ENCODE data around the gene MAGEA11. TPM values are rescaled to one million over a fixed set of nuclear protein-coding genes. Genes with fewer than 3 reads are reported as not detected.
"Not testable (repeated sequence)": the region's sequence is repeated elsewhere in the genome, so short reads cannot be mapped to it uniquely, and the experiment has no call there.

Gene MAGEA11
- polyA plus RNA-seq, 1 experiment = not detected

DNA sequence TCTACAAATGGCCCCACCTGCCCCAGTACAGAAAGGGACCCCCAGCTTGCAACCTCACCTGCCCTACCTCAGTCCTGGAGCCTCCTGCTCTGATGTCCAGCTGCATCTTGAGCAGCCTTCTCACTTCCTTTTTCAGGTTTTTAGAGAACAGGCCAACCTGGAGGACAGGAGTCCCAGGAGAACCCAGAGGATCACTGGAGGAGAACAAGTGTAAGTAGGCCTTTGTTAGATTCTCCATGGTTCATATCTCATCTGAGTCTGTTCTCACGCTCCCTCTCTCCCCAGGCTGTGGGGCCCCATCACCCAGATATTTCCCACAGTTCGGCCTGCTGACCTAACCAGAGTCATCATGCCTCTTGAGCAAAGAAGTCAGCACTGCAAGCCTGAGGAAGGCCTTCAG, 3.6 kb downstream of the MAGEA11 start:
- Histone ChIP-seq H3K4me3 (ENCODE audit: low read depth, low read length) (no peak overlapping the region), H3K36me3 (ENCODE audit: control insufficient read depth, insufficient read depth, low read length) (no peaks in the 10 kb centered on the region), H3K27me3 (ENCODE audit: control insufficient read depth, insufficient read depth, low read length) (no peaks in the 10 kb centered on the region; the same call in 1 of the 2 replicates)
- CTCF ChIA-PET = no interaction called here
- TF ChIP-seq, protein P1, sequence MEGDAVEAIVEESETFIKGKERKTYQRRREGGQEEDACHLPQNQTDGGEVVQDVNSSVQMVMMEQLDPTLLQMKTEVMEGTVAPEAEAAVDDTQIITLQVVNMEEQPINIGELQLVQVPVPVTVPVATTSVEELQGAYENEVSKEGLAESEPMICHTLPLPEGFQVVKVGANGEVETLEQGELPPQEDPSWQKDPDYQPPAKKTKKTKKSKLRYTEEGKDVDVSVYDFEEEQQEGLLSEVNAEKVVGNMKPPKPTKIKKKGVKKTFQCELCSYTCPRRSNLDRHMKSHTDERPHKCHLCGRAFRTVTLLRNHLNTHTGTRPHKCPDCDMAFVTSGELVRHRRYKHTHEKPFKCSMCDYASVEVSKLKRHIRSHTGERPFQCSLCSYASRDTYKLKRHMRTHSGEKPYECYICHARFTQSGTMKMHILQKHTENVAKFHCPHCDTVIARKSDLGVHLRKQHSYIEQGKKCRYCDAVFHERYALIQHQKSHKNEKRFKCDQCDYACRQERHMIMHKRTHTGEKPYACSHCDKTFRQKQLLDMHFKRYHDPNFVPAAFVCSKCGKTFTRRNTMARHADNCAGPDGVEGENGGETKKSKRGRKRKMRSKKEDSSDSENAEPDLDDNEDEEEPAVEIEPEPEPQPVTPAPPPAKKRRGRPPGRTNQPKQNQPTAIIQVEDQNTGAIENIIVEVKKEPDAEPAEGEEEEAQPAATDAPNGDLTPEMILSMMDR (IDR thresholded peaks at IDR 0.05; ENCODE audit: insufficient read depth, low read depth, low read length) = no peak
- no peak for DNase-seq (ENCODE audit: low read depth)
- POLR2A ChIA-PET = no interaction called here

DNA sequence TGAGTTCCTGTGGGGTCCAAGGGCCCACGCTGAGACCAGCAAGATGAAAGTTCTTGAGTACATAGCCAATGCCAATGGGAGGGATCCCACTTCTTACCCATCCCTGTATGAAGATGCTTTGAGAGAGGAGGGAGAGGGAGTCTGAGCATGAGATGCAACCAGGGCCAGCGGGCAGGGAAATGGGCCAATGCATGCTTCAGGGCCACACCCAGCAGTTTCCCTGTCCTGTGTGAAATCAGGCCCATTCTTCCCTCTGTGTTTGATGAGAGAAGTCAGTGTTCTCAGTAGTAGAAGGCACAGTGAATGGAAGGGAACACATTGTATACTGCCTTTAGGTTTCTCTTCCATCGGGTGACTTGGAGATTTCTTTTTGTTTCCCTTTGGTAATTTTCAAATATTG, 4.8 kb downstream of the MAGEA11 start:
- POLR2A ChIA-PET = no interaction called here
- Histone ChIP-seq H3K4me3 (ENCODE audit: low read depth, low read length) (no peak overlapping the region), H3K36me3 (ENCODE audit: control insufficient read depth, insufficient read depth, low read length) (no peaks in the 10 kb centered on the region), H3K27me3 (ENCODE audit: control insufficient read depth, insufficient read depth, low read length) (no peaks in the 10 kb centered on the region; the same call in 1 of the 2 replicates)
- no peak for DNase-seq (ENCODE audit: low read depth)
- CTCF ChIA-PET = no interaction called here
- TF ChIP-seq, protein P1 (IDR thresholded peaks at IDR 0.05; ENCODE audit: insufficient read depth, low read depth, low read length) = no peak

DNA sequence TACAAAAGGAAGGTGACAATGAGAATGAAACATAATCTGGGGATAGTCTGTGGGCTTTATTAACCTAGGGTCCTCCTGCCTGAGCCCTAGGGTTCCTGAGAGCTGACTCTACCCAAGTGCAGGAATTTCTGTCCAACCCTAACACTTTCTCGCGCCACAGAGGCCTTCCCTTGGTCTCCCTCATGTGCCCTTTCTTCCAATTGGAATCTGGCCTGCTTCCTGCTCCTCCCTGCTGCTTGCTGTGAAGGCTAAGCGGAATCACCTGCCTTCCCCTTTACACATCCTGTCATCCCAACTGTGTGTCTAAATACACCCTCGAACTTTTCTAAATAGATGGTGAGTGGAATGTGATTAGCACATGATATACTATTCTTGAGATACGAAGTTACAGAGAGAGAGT, 5.9 kb downstream of the MAGEA11 start:
- DNase-seq (ENCODE audit: low read depth) = no peak
- no peaks in the 10 kb centered on the region for H3K36me3 ChIP-seq (ENCODE audit: control insufficient read depth, insufficient read depth, low read length)
- no peak overlapping the region for H3K4me3 ChIP-seq (ENCODE audit: low read depth, low read length)
- TF ChIP-seq, protein P1 (IDR thresholded peaks at IDR 0.05; ENCODE audit: insufficient read depth, low read depth, low read length) = no peak
- CTCF ChIA-PET = no interaction called here
- POLR2A ChIA-PET = no interaction called here
- no peaks in the 10 kb centered on the region; the same call in 1 of the 2 replicates for H3K27me3 ChIP-seq (ENCODE audit: control insufficient read depth, insufficient read depth, low read length)

DNA sequence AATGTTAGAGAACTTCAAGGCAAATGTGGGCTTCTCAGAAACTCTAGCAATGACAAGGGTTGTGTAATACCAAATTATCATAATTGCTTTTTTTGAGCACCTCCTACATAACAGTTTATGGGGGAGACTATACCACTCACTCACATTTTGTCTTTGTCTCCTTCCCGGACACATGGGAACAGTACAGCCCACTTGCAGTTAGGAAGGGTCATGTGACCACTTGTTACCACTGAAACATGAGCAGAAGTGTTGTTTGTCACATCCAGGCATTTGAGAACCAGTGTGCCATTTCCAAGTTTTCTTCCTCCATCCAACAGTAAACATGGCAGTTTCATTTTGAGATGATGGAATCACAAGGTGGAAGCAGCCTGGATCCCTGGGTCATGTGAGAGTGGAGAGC, 6.9 kb downstream of the MAGEA11 start:
- Histone ChIP-seq H3K36me3 (ENCODE audit: control insufficient read depth, insufficient read depth, low read length) (no peaks in the 10 kb centered on the region), H3K4me3 (ENCODE audit: low read depth, low read length) (no peak overlapping the region), H3K27me3 (ENCODE audit: control insufficient read depth, insufficient read depth, low read length) (no peaks in the 10 kb centered on the region; the same call in 1 of the 2 replicates)
- TF ChIP-seq, protein P1 (IDR thresholded peaks at IDR 0.05; ENCODE audit: insufficient read depth, low read depth, low read length) = no peak
- no peak for DNase-seq (ENCODE audit: low read depth)
- POLR2A ChIA-PET = no interaction called here
- CTCF ChIA-PET = no interaction called here

DNA sequence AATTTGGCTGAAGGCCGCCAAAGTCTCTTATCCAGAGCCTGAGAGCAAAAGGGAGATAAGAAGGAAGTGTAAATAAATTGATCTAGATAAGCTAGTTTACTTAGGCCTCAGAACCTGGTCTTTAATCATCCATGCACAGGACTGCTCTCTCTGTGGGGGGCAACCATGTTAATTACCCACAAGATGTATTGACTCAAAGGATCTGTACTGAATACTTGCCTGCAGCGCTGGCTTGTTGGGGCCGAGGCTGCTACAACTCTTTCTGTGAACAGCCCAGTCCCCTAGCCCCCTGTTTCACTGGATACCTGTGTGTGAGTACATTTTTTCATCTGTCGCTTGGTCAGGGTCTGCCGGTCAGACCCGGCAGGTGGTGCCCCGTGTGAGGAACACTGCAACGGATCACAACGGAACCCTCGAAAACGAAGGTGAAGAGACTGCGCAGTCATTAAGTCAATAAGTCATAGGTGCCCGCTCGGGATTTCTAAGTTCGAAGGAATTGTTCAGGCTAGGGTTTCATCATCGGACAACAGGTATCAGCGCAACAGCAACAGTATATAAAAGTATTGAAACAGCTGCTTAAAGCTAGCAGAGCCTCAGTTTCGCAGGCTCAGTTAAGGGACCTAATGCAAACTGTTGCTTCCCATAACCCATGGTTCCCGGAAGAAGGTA, 8.3 kb downstream of the MAGEA11 start:
- CTCF ChIA-PET = no interaction called here
- POLR2A ChIA-PET = no interaction called here
- H3K4me3 ChIP-seq (ENCODE audit: low read depth, low read length) = no peak overlapping the region
- TF ChIP-seq, protein P1 (IDR thresholded peaks at IDR 0.05; ENCODE audit: insufficient read depth, low read depth, low read length) = no peak
- H3K36me3 ChIP-seq (ENCODE audit: control insufficient read depth, insufficient read depth, low read length) = no peaks in the 10 kb centered on the region
- DNase-seq (ENCODE audit: low read depth) = no peak
- no peaks in the 10 kb centered on the region; the same call in 1 of the 2 replicates for H3K27me3 ChIP-seq (ENCODE audit: control insufficient read depth, insufficient read depth, low read length)

DNA sequence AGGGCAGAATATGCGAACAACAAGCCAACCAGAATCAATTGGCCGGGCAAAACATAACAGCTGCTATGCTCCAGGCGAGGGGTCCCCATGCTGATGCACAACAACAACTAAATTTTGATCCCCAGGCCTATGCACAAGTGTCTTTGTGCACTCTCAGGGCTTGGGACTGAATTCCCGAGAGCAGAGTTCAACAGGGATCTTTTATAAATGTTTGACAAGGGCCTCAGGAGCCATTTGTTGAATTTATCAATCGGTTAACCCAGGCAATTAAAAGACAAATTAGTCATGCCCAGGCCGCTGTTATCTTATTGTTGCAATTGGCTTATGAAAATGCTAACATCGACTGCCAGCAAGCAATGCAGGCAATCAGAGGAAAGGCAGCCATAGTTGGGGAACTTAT, 9.4 kb downstream of the MAGEA11 start:
- H3K4me3 ChIP-seq (ENCODE audit: low read depth, low read length); CTCF ChIA-PET; DNase-seq (ENCODE audit: low read depth); H3K27me3 ChIP-seq (ENCODE audit: control insufficient read depth, insufficient read depth, low read length); POLR2A ChIA-PET; H3K36me3 ChIP-seq (ENCODE audit: control insufficient read depth, insufficient read depth, low read length): not testable (repeated sequence)
